IMR-90 (cell line): Measurements from ENCODE around the gene TNFRSF18. TPM values are rescaled to one million over a fixed set of nuclear protein-coding genes. Genes with fewer than 3 reads are reported as not detected.

ENCODE experiments used
- ATAC-seq: fragments of 200-7000 bp; cut with Tn5 transposase; 2 replicates; pipeline ENCODE4 v1.9.1; 2020; ENCODE audit warnings: low read depth, mild to moderate bottlenecking, moderate library complexity
- BruUV-seq: library from RNA; stranded (reverse); fragments of 400-500 nt; replicated peaks from 2 replicates; lab custom pipeline; 2021; lab: Mats Ljungman, UMichigan
- CTCF ChIA-PET: fragments of 300-600 bp; formaldehyde crosslinking; extraction: SDS; loops from one replicate; lab custom pipeline; 2021; ENCODE audit warnings: antibody characterized with exemption; lab: Yijun Ruan, JAX
- POLR2A ChIA-PET: fragments of 300-600 bp; sonication (Branson Sonifier 250); formaldehyde crosslinking; loops from one replicate; lab custom pipeline; 2022; ENCODE audit warnings: antibody characterized with exemption; ENCODE audit not compliant: unreplicated experiment; lab: Charles Lee
- DNase-seq: peaks from one replicate; pipeline ENCODE4 v3.0.0; 2013
- H2AFZ ChIP-seq: replicated peaks from 2 replicates; pipeline ENCODE3; 2013; ENCODE audit warnings: low read length, mild to moderate bottlenecking; ENCODE audit not compliant: poor library complexity
- H2AK5ac ChIP-seq: 2 replicates; pipeline ENCODE4 v1.6.1; 2013; ENCODE audit warnings: low read depth, low read length, inconsistent platforms
- H2AK9ac ChIP-seq: replicated peaks from 2 replicates; pipeline ENCODE3; 2013; ENCODE audit warnings: mild to moderate bottlenecking, low read depth, low read length, moderate library complexity; ENCODE audit not compliant: poor library complexity
- H2BK120ac ChIP-seq: 2 replicates; pipeline ENCODE4 v1.6.1; 2013; ENCODE audit warnings: low read depth, low read length, inconsistent platforms
- H2BK15ac ChIP-seq: 3 replicates; pipeline ENCODE4 v1.6.1; 2013; ENCODE audit warnings: low read depth, low read length, inconsistent platforms
- H2BK20ac ChIP-seq: 2 replicates; pipeline ENCODE4 v1.6.1; 2013; ENCODE audit warnings: low read depth, mild to moderate bottlenecking, inconsistent platforms, low read length, moderate library complexity
- H2BK5ac ChIP-seq: 2 replicates; pipeline ENCODE4 v1.6.1; 2013; ENCODE audit warnings: mild to moderate bottlenecking, low read depth, low read length, inconsistent platforms; ENCODE audit not compliant: poor library complexity, severe bottlenecking
- H3K14ac ChIP-seq: replicated peaks from 2 replicates; pipeline ENCODE4 v1.6.1; 2013; ENCODE audit warnings: low read depth, low read length, inconsistent platforms
- H3K18ac ChIP-seq: 2 replicates; pipeline ENCODE4 v1.6.1; 2013; ENCODE audit warnings: low read depth, low read length, control low read depth
- H3K23ac ChIP-seq: 2 replicates; pipeline ENCODE4 v1.6.1; 2013; ENCODE audit warnings: low read depth, low read length, inconsistent platforms
- H3K27ac ChIP-seq: 2 replicates; pipeline ENCODE4 v1.5.1; 2013; ENCODE audit warnings: mild to moderate bottlenecking, control low read depth, low read length; ENCODE audit not compliant: insufficient read depth
- H3K27me3 ChIP-seq: 2 replicates; pipeline ENCODE4 v1.6.1; 2013; ENCODE audit warnings: low read length; ENCODE audit not compliant: control insufficient read depth, insufficient read depth
- H3K36me3 ChIP-seq: 2 replicates; pipeline ENCODE4 v1.6.1; 2013; ENCODE audit warnings: low read length, mixed read lengths; ENCODE audit not compliant: control insufficient read depth, insufficient read depth
- H3K4ac ChIP-seq: 2 replicates; pipeline ENCODE4 v1.6.1; 2013; ENCODE audit warnings: low read depth, low read length, inconsistent platforms
- H3K4me1 ChIP-seq: 2 replicates; pipeline ENCODE4 v1.6.1; 2013; ENCODE audit warnings: low read length, mixed read lengths; ENCODE audit not compliant: control insufficient read depth, insufficient read depth
- H3K4me2 ChIP-seq: 2 replicates; pipeline ENCODE4 v1.6.1; 2013; ENCODE audit warnings: low read depth, mild to moderate bottlenecking, control low read depth, low read length, moderate library complexity
- H3K4me3 ChIP-seq: 2 replicates; pipeline ENCODE4 v1.5.1; 2013; ENCODE audit warnings: low read depth, mild to moderate bottlenecking, control low read depth, low read length, moderate library complexity; ENCODE audit not compliant: insufficient read depth
- H3K56ac ChIP-seq: 2 replicates; pipeline ENCODE4 v1.6.1; 2013; ENCODE audit warnings: low read length, inconsistent platforms; ENCODE audit not compliant: insufficient read depth; ENCODE audit errors: extremely low read depth
- H3K79me1 ChIP-seq, 2 experiments: 2 replicates each; pipeline ENCODE4 v1.6.1; 2013; ENCODE audit warnings: low read length in 2 of 2, inconsistent platforms in 1 of 2, low read depth in 1 of 2
- H3K9ac ChIP-seq: 2 replicates; pipeline ENCODE4 v1.6.1; 2013; ENCODE audit warnings: low read depth, low read length, control low read depth
- H3K9me1 ChIP-seq: 2 replicates; pipeline ENCODE4 v1.6.1; 2013; ENCODE audit warnings: low read length, inconsistent platforms; ENCODE audit not compliant: insufficient read depth
- H3K9me3 ChIP-seq: 2 replicates; pipeline ENCODE4 v1.6.1; 2013; ENCODE audit warnings: low read length; ENCODE audit not compliant: control insufficient read depth, insufficient read depth
- H4K20me1 ChIP-seq: 2 replicates; pipeline ENCODE4 v1.6.1; 2013; ENCODE audit warnings: low read length, inconsistent platforms; ENCODE audit not compliant: insufficient read depth
- H4K5ac ChIP-seq: 2 replicates; pipeline ENCODE4 v1.6.1; 2013; ENCODE audit warnings: mild to moderate bottlenecking, low read depth, low read length, control low read depth
- H4K8ac ChIP-seq, 2 experiments: 2 replicates each; pipeline ENCODE4 v1.6.1; 2013; ENCODE audit warnings: low read depth in 2 of 2, low read length in 2 of 2, control low read depth in 1 of 2, inconsistent platforms in 1 of 2
- H4K91ac ChIP-seq: 2 replicates; pipeline ENCODE4 v1.6.1; 2013; ENCODE audit warnings: low read depth, low read length, inconsistent platforms; ENCODE audit not compliant: insufficient read depth
- BHLHE40 ChIP-seq: fragments of 150-350 bp; IDR thresholded peaks from 2 replicates; pipeline ENCODE4 v1.6.1; 2016; ENCODE audit warnings: mild to moderate bottlenecking, low read depth, low read length
- CEBPB ChIP-seq: IDR thresholded peaks from 2 replicates; pipeline ENCODE4 v1.6.1; 2012; ENCODE audit warnings: low read depth, low read length, improper control_type of control experiment
- CHD1 ChIP-seq: IDR thresholded peaks from 2 replicates; pipeline ENCODE4 v1.6.1; 2012; ENCODE audit warnings: low read depth, low read length, improper control_type of control experiment
- CTCF ChIP-seq: conservative IDR thresholded peaks from 2 replicates; pipeline ENCODE4 v1.5.1; 2012; ENCODE audit warnings: mild to moderate bottlenecking, low read depth, low read length, improper control_type of control experiment
- ELK1 ChIP-seq: fragments of 150-350 bp; IDR thresholded peaks from 2 replicates; pipeline ENCODE4 v1.6.1; 2016; ENCODE audit warnings: low read depth, mild to moderate bottlenecking, low read length, moderate library complexity, borderline replicate concordance
- FOS ChIP-seq: fragments of 150-350 bp; IDR thresholded peaks from 2 replicates; pipeline ENCODE4 v1.6.1; 2016; ENCODE audit warnings: low read depth, low read length
- MAFK ChIP-seq: IDR thresholded peaks from 2 replicates; pipeline ENCODE4 v1.6.1; 2012; ENCODE audit warnings: low read depth, low read length, improper control_type of control experiment
- MAZ ChIP-seq: IDR thresholded peaks from 2 replicates; pipeline ENCODE4 v1.6.1; 2012; ENCODE audit warnings: low read depth, mild to moderate bottlenecking, low read length, improper control_type of control experiment, moderate library complexity, borderline replicate concordance
- MXI1 ChIP-seq: IDR thresholded peaks from 2 replicates; pipeline ENCODE4 v1.6.1; 2012; ENCODE audit warnings: low read depth, mild to moderate bottlenecking, low read length, moderate library complexity, borderline replicate concordance
- NFE2L2 ChIP-seq: fragments of 150-350 bp; IDR thresholded peaks from 2 replicates; pipeline ENCODE4 v1.6.1; 2016; ENCODE audit warnings: low read depth, mild to moderate bottlenecking, low read length
- POLR2A ChIP-seq: IDR thresholded peaks from 2 replicates; pipeline ENCODE4 v1.6.1; 2012; ENCODE audit warnings: mild to moderate bottlenecking, low read depth, low read length
- RAD21 ChIP-seq: IDR thresholded peaks from 2 replicates; pipeline ENCODE4 v1.6.1; 2012; ENCODE audit warnings: low read length, improper control_type of control experiment
- RCOR1 ChIP-seq: IDR thresholded peaks from 2 replicates; pipeline ENCODE4 v1.6.1; 2012; ENCODE audit warnings: mild to moderate bottlenecking, low read length, improper control_type of control experiment; ENCODE audit not compliant: insufficient replicate concordance
- RFX5 ChIP-seq: IDR thresholded peaks from 2 replicates; pipeline ENCODE4 v1.8.0; 2012; ENCODE audit warnings: low read depth, mild to moderate bottlenecking, low read length, moderate library complexity
- SMC3 ChIP-seq: fragments of 150-350 bp; IDR thresholded peaks from 2 replicates; pipeline ENCODE4 v1.6.1; 2016; ENCODE audit warnings: low read depth, mild to moderate bottlenecking, antibody characterized with exemption, low read length, moderate library complexity
- USF2 ChIP-seq: fragments of 150-350 bp; IDR thresholded peaks from 2 replicates; pipeline ENCODE4 v1.6.1; 2017; ENCODE audit warnings: mild to moderate bottlenecking, antibody characterized with exemption, low read length, low read depth
- WGBS, 2 experiments: methylation state at CpG; one replicate each; pipeline versions ENCODE4 v1.1.5 to v1.1.7; 2013; ENCODE audit warnings: missing lambda C conversion rate in 2 of 2; ENCODE audit not compliant: insufficient read length in 1 of 2; ENCODE audit errors: extremely low coverage in 2 of 2; 5-methylcytosine and 5-hydroxymethylcytosine counted together
- dilution Hi-C: fragments of 300-500 bp; cut with HindIII; formaldehyde crosslinking; loops from one replicate; pipeline ENCODE4 v1.14.3; 2018; ENCODE audit warnings: low sequenced_read_pairs; ENCODE audit not compliant: unreplicated experiment
- in situ Hi-C: fragments of 300-500 bp; cut with MboI; formaldehyde crosslinking; loops from 3 replicates; pipeline ENCODE4 v1.14.3; 2019; ENCODE audit warnings: low sequenced_read_pairs, inconsistent platforms, mixed read lengths
- intact Hi-C: fragments of 100-400 bp; cut with micrococcal nuclease; formaldehyde crosslinking; loops from 2 replicates; pipeline ENCODE4 v1.10.0; 2022
- polyA plus RNA-seq, 3 experiments: library from polyadenylated mRNA; depleted of rRNA; stranded (reverse); fragments of >200 nt; gene quantifications; 2 replicates each; pipeline ENCODE4 v1.2.3, GENCODE V29; 2012; ENCODE audit warnings: low replicate concordance in 1 of 3
- total RNA-seq: library from RNA; depleted of rRNA; stranded (reverse); fragments of >200 nt; gene quantifications from 2 replicates; pipeline ENCODE4 v1.2.3, GENCODE V29; 2012

Gene TNFRSF18
- total and polyA plus RNA-seq, 2 of the 4 experiments (the other 2 are of a cell fraction), result 0.18 to 1.0 TPM

GRCh38 chr1:1244192-1244811 lies 37.9 kb upstream of the TNFRSF18 start:
- in situ Hi-C loops, result no loop called here
- no peak overlapping the region for H4K5ac ChIP-seq
- H3K4ac ChIP-seq, result no peak overlapping the region
- no peak overlapping the region for H4K8ac ChIP-seq
- H3K79me1 ChIP-seq, result no peaks in the 10 kb centered on the region
- H3K9me1 ChIP-seq, result no peaks in the 10 kb centered on the region
- H3K4me3 ChIP-seq, result no peak overlapping the region
- TF ChIP-seq CHD1 (no peak), BHLHE40 (no peak), SMC3 (no peak), RAD21 (no peak), FOS (no peak), NFE2L2 (no peak), MXI1 (no peak), CEBPB (no peak), RFX5 (no peak), USF2 (no peak), RCOR1 (no peak), POLR2A (no peak), MAZ (no peak), CTCF (no peak), MAFK (no peak), ELK1 (no peak)
- no peak overlapping the region for H3K56ac ChIP-seq
- peaks cover 2% of the 10 kb centered on the region; the same call in 1 of the 2 replicates for H3K36me3 ChIP-seq
- no peak overlapping the region for H2BK120ac ChIP-seq
- H3K23ac ChIP-seq, result no peak overlapping the region
- H3K9ac ChIP-seq, result no peak overlapping the region
- no TSS peak for BruUV-seq
- no peak overlapping the region for H4K91ac ChIP-seq
- H2AFZ ChIP-seq, result peak overlapping the region; percentile 32
- H3K14ac ChIP-seq, result no peak overlapping the region
- peaks cover 8% of the 10 kb centered on the region for H3K4me1 ChIP-seq
- no peaks in the 10 kb centered on the region for H4K20me1 ChIP-seq
- ATAC-seq (no peak), DNase-seq (no peak)
- H3K9me3 ChIP-seq, result no peaks in the 10 kb centered on the region
- 66% methylated on average over 19 of the region's 30 CpGs; no CpG with 5 or more reads in 1 of the 2 experiments for whole genome bisulfite sequencing, 2 experiments
- H3K27ac ChIP-seq, result no peak overlapping the region
- H2AK5ac ChIP-seq, result no peak overlapping the region; the same call in 1 of the 2 replicates
- ChIA-PET CTCF (no interaction called here), POLR2A (no interaction called here)
- H3K27me3 ChIP-seq, result no peaks in the 10 kb centered on the region
- dilution Hi-C loops, result no loop called here
- intact Hi-C loops, result no loop called here
- no peak overlapping the region for H3K4me2 ChIP-seq
- H2BK20ac ChIP-seq, result no peak overlapping the region
- peak overlapping the region; percentile 50 for H2AK9ac ChIP-seq
- H2BK15ac ChIP-seq, result no peak overlapping the region
- no peak overlapping the region for H2BK5ac ChIP-seq
- H3K18ac ChIP-seq, result no peak overlapping the region
